ENCODE data around the gene SH3GL2. TPM values are rescaled to one million over a fixed set of nuclear protein-coding genes. Genes with fewer than 3 reads are reported as not detected.

The SH3GL2 gene
- total and polyA plus RNA-seq, 2 donors (not counting 3 experiments of a cell fraction or from before 2014, with no cell fraction given), result 0.12 TPM; not detected in 1

GRCh38 chr9:17611342-17611741 lies 32.5 kb downstream of the SH3GL2 start:
- no peaks in the 10 kb centered on the region for H3K9me3 ChIP-seq (replicated peaks; ENCODE audit: control insufficient read depth, insufficient read depth, low read length)
- H3K9me1 ChIP-seq (replicated peaks; ENCODE audit: control insufficient read depth, extremely low read depth, insufficient read depth, low read length), result no peaks in the 10 kb centered on the region
- ChIA-PET CTCF (no interaction called here), POLR2A (no interaction called here)
- H3K4me2 ChIP-seq (ENCODE audit: insufficient read depth, low read length), result no peak overlapping the region
- H4K20me1 ChIP-seq (replicated peaks; ENCODE audit: control insufficient read depth, extremely low read depth, insufficient read depth, low read length), result no peaks in the 10 kb centered on the region
- dilution Hi-C loops (cut with MboI; ENCODE audit: extremely low pct_ligation_motif_present, low sequenced_read_pairs) (no loop called here), intact Hi-C loops (cut with micrococcal nuclease) (no loop called here)
- no peak for FAIRE-seq
- H3K27me3 ChIP-seq (ENCODE audit: control insufficient read depth in 2 of 2, insufficient read depth in 2 of 2, low read length in 2 of 2), result no peaks in the 10 kb centered on the region
- no peak overlapping the region for H3K4me3 ChIP-seq (replicated peaks in 1 of 3; ENCODE audit: insufficient read depth in 1 of 3, low read depth in 1 of 3, low read length in 3 of 3)
- no TSS peak for BruUV-seq (replicated peaks)
- no peaks in the 10 kb centered on the region for H3K4me1 ChIP-seq (ENCODE audit: control insufficient read depth, extremely low read depth, insufficient read depth, low read length)
- no peak overlapping the region for H3K9ac ChIP-seq (replicated peaks; ENCODE audit: extremely low read depth, insufficient read depth, low read length)
- H2AFZ ChIP-seq (ENCODE audit: low read depth, low read length), result no peak overlapping the region
- no peak overlapping the region for H3K27ac ChIP-seq (ENCODE audit: insufficient read depth, low read depth, low read length)
- TF ChIP-seq CTCF (IDR thresholded peaks at IDR 0.05; ENCODE audit: extremely low read depth in 1 of 2, insufficient read depth in 1 of 2, low read depth in 1 of 2, low read length in 2 of 2) (no peak), MYC (IDR thresholded peaks at IDR 0.05; ENCODE audit: low read depth, low read length) (no peak), EZH2 (IDR thresholded peaks at IDR 0.05; ENCODE audit: borderline replicate concordance, low read depth, low read length, severe bottlenecking) (no peak), POLR2A (IDR thresholded peaks at IDR 0.05; ENCODE audit: low read depth, low read length) (no peak), JUN (IDR thresholded peaks at IDR 0.05; ENCODE audit: borderline replicate concordance, insufficient read depth, insufficient read length, low read depth) (no peak), FOS (IDR thresholded peaks at IDR 0.05; ENCODE audit: borderline replicate concordance, insufficient read depth, low read length) (no peak), GATA2 (IDR thresholded peaks at IDR 0.05; ENCODE audit: insufficient read depth, insufficient read length, low read depth, low read length) (no peak), POLR2AphosphoS5 (IDR thresholded peaks at IDR 0.05; ENCODE audit: insufficient read depth, low read depth, low read length) (no peak)
- TF ChIP-seq, protein P1, sequence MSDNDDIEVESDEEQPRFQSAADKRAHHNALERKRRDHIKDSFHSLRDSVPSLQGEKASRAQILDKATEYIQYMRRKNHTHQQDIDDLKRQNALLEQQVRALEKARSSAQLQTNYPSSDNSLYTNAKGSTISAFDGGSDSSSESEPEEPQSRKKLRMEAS (IDR thresholded peaks at IDR 0.05; ENCODE audit: insufficient read depth, insufficient read length), result no peak
- no peaks in the 10 kb centered on the region for H3K79me2 ChIP-seq (ENCODE audit: control insufficient read depth, insufficient read depth, low read length)
- DNase-seq (ENCODE audit: low read depth, low spot score), result no peak
- no peaks in the 10 kb centered on the region for H3K36me3 ChIP-seq (ENCODE audit: control insufficient read depth in 2 of 2, extremely low read depth in 1 of 2, insufficient read depth in 2 of 2, low read length in 2 of 2)
